Right lobe of liver (tissue), 4 donors: ENCODE measurements around the gene ITPKC.

Experiments
- CTCF ChIP-seq, 4 donors: fragments of 200-600 bp in 3 of 4; fragments of 450-650 bp in 1 of 4; IDR thresholded peaks; one replicate each; pipeline versions ENCODE4 v1.5.1 to v1.8.0; 2016 to 2022; ENCODE audit warnings: antibody characterized with exemption in 4 of 4, mild to moderate bottlenecking in 2 of 4
- POLR2A ChIP-seq: fragments of 450-650 bp; IDR thresholded peaks from one replicate; pipeline ENCODE4 v1.6.1; 2017; ENCODE audit warnings: antibody characterized with exemption, mild to moderate bottlenecking
- donor health status: DM: no; HTN: no; CAD: no.
- donor health status: DM: no; HTN: no; CAD: no.
- donor health status: DM: no; HTN: yes; CAD: no.

GRCh38 chr19:40726279-40726678 lies 9.4 kb downstream of the ITPKC start:
- TF ChIP-seq CTCF (IDR thresholded peaks at IDR 0.05) (no peak), POLR2A (no peak)
